ENCODE measurements around the gene CDC42BPA. TPM values are rescaled to one million over a fixed set of nuclear protein-coding genes. Genes with fewer than 3 reads are reported as not detected.

Gene CDC42BPA
- polyA plus RNA-seq, 1 donor (not counting 4 experiments of a cell fraction or from before 2014, with no cell fraction given): 9.2 TPM

- H3K9me1 ChIP-seq (ENCODE audit: control insufficient read depth, extremely low read depth, insufficient read depth, low read length): no peaks in the 10 kb centered on the region
- H3K36me3 ChIP-seq (ENCODE audit: control insufficient read depth in 2 of 2, extremely low read depth in 1 of 2, insufficient read depth in 2 of 2, low read length in 2 of 2): no peaks in the 10 kb centered on the region
- H3K27me3 ChIP-seq (ENCODE audit: control insufficient read depth, extremely low read depth, insufficient read depth, low read length): no peaks in the 10 kb centered on the region
- no peak overlapping the region for H3K27ac ChIP-seq (ENCODE audit: control insufficient read depth, insufficient read depth, low read length)
- no peak overlapping the region for H3K4me2 ChIP-seq (ENCODE audit: control insufficient read depth, extremely low read depth, insufficient read depth, low read depth, low read length)
- no peaks in the 10 kb centered on the region for H3K79me2 ChIP-seq (ENCODE audit: control insufficient read depth, insufficient read depth, low read length)
- no peaks in the 10 kb centered on the region for H4K20me1 ChIP-seq (ENCODE audit: control insufficient read depth, extremely low read depth, insufficient read depth, low read length)
- FAIRE-seq (no peak), DNase-seq (ENCODE audit: low read depth, low spot score) (no peak)
- dilution Hi-C loops (cut with MboI; ENCODE audit: extremely low pct_ligation_motif_present, low sequenced_read_pairs): no loop called here
- H3K9me3 ChIP-seq (ENCODE audit: control insufficient read depth, low read depth, low read length): no peaks in the 10 kb centered on the region
- no peak overlapping the region for H3K4me3 ChIP-seq (ENCODE audit: control insufficient read depth in 2 of 3, extremely low read depth in 1 of 3, insufficient read depth in 2 of 3, low read depth in 1 of 3, low read length in 3 of 3)
- no peak for TF ChIP-seq EZH2 (IDR thresholded peaks at IDR 0.05; ENCODE audit: low read length)
- TF ChIP-seq, protein P1, sequence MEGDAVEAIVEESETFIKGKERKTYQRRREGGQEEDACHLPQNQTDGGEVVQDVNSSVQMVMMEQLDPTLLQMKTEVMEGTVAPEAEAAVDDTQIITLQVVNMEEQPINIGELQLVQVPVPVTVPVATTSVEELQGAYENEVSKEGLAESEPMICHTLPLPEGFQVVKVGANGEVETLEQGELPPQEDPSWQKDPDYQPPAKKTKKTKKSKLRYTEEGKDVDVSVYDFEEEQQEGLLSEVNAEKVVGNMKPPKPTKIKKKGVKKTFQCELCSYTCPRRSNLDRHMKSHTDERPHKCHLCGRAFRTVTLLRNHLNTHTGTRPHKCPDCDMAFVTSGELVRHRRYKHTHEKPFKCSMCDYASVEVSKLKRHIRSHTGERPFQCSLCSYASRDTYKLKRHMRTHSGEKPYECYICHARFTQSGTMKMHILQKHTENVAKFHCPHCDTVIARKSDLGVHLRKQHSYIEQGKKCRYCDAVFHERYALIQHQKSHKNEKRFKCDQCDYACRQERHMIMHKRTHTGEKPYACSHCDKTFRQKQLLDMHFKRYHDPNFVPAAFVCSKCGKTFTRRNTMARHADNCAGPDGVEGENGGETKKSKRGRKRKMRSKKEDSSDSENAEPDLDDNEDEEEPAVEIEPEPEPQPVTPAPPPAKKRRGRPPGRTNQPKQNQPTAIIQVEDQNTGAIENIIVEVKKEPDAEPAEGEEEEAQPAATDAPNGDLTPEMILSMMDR (optimal IDR thresholded peaks at IDR 0.05 in 1 of 3, IDR thresholded peaks at IDR 0.05 in 1 of 3, conservative IDR thresholded peaks at IDR 0.05 in 1 of 3; ENCODE audit: extremely low read depth in 1 of 3, insufficient read depth in 2 of 3, low read length in 3 of 3): no peak
- H3K9ac ChIP-seq (ENCODE audit: control insufficient read depth, extremely low read depth, insufficient read depth, low read length): no peak overlapping the region
- peaks cover 5% of the 10 kb centered on the region for H3K4me1 ChIP-seq (ENCODE audit: control insufficient read depth, extremely low read depth, insufficient read depth, low read length)
- H2AFZ ChIP-seq (ENCODE audit: control insufficient read depth, low read length): no peak overlapping the region
Measured at GRCh38 chr1:227197064-227197463, 121.2 kb downstream of the CDC42BPA start.

- H3K27ac ChIP-seq (ENCODE audit: control insufficient read depth, insufficient read depth, low read length): peak overlapping the region; percentile 32
- H4K20me1 ChIP-seq (ENCODE audit: control insufficient read depth, extremely low read depth, insufficient read depth, low read length): no peaks in the 10 kb centered on the region
- H3K9me1 ChIP-seq (ENCODE audit: control insufficient read depth, extremely low read depth, insufficient read depth, low read length): no peaks in the 10 kb centered on the region
- peaks cover 5% of the 10 kb centered on the region for H3K4me1 ChIP-seq (ENCODE audit: control insufficient read depth, extremely low read depth, insufficient read depth, low read length)
- no peak overlapping the region for H3K9ac ChIP-seq (ENCODE audit: control insufficient read depth, extremely low read depth, insufficient read depth, low read length)
- H3K79me2 ChIP-seq (ENCODE audit: control insufficient read depth, insufficient read depth, low read length): no peaks in the 10 kb centered on the region
- no peak overlapping the region for H3K4me3 ChIP-seq (ENCODE audit: control insufficient read depth in 2 of 3, extremely low read depth in 1 of 3, insufficient read depth in 2 of 3, low read depth in 1 of 3, low read length in 3 of 3)
- TF ChIP-seq, protein P1 (optimal IDR thresholded peaks at IDR 0.05 in 1 of 3, IDR thresholded peaks at IDR 0.05 in 1 of 3, conservative IDR thresholded peaks at IDR 0.05 in 1 of 3; ENCODE audit: extremely low read depth in 1 of 3, insufficient read depth in 2 of 3, low read length in 3 of 3): peak in 1 of 3 experiments; percentile 22
- no peak for TF ChIP-seq EZH2 (IDR thresholded peaks at IDR 0.05; ENCODE audit: low read length)
- peak; percentile 97 for FAIRE-seq
- peak; percentile 25 for DNase-seq (ENCODE audit: low read depth, low spot score)
- H2AFZ ChIP-seq (ENCODE audit: control insufficient read depth, low read length): no peak overlapping the region
- dilution Hi-C loops (cut with MboI; ENCODE audit: extremely low pct_ligation_motif_present, low sequenced_read_pairs): no loop called here
- no peak overlapping the region for H3K4me2 ChIP-seq (ENCODE audit: control insufficient read depth, extremely low read depth, insufficient read depth, low read depth, low read length)
- no peaks in the 10 kb centered on the region for H3K9me3 ChIP-seq (ENCODE audit: control insufficient read depth, low read depth, low read length)
- H3K36me3 ChIP-seq (ENCODE audit: control insufficient read depth in 2 of 2, extremely low read depth in 1 of 2, insufficient read depth in 2 of 2, low read length in 2 of 2): no peaks in the 10 kb centered on the region
- H3K27me3 ChIP-seq (ENCODE audit: control insufficient read depth, extremely low read depth, insufficient read depth, low read length): no peaks in the 10 kb centered on the region
Measured at GRCh38 chr1:227192163-227192562, 126.1 kb downstream of the CDC42BPA start.
